Bronchial epithelial cell (primary cell): Measurements from ENCODE around the gene FHL2. TPM values are rescaled to one million over a fixed set of nuclear protein-coding genes. Genes with fewer than 3 reads are reported as not detected.

Experiments
- DNase-seq: peaks from one replicate; pipeline ENCODE4 v3.0.0-alpha.2; 2010; ENCODE audit warnings: low read depth
- FAIRE-seq: peaks from 2 replicates; lab custom pipeline; 2011; peaks lifted over from hg19 to GRCh38; lab: Jason Lieb, UNC
- H3K27me3 ChIP-seq: 2 replicates; pipeline ENCODE4 v1.5.1; 2011; ENCODE audit warnings: low read length; ENCODE audit not compliant: control insufficient read depth, insufficient read depth
- H3K36me3 ChIP-seq: 2 replicates; pipeline ENCODE4 v1.5.1; 2011; ENCODE audit warnings: low read length; ENCODE audit not compliant: control insufficient read depth, insufficient read depth
- H3K4me3 ChIP-seq: 2 replicates; pipeline ENCODE4 v1.5.1; 2011; ENCODE audit warnings: mild to moderate bottlenecking, low read depth, low read length, control low read depth
- CTCF ChIP-seq: IDR thresholded peaks from 2 replicates; pipeline ENCODE4 v1.5.1; 2011; ENCODE audit warnings: mild to moderate bottlenecking, moderate library complexity, low read length, control low read depth, inconsistent platforms; ENCODE audit not compliant: insufficient read depth, severe bottlenecking
- total RNA-seq: library from RNA; depleted of rRNA; stranded (reverse); fragments of >200 nt; gene quantifications from 2 replicates; pipeline ENCODE4 v1.2.1, GENCODE V29; 2014

FHL2 gene
- total RNA-seq, 1 donor from 2014 or later, result 76.9 TPM

- no peak overlapping the region for H3K4me3 ChIP-seq
- H3K27me3 ChIP-seq, result no peaks in the 10 kb centered on the region
- TF ChIP-seq CTCF, result no peak
- H3K36me3 ChIP-seq, result no peaks in the 10 kb centered on the region
- FAIRE-seq (no peak), DNase-seq (no peak)
Observed at GRCh38 chr2:105437708-105438103, 38.9 kb upstream of the FHL2 start.

- FAIRE-seq, result no peak
- DNase-seq, result peak; percentile 47
- no peak overlapping the region for H3K4me3 ChIP-seq
Observed at GRCh38 chr2:105432749-105433148, 33.9 kb upstream of the FHL2 start.

GRCh38 chr2:105432044-105432399, 33.2 kb upstream of the FHL2 start:
- Histone ChIP-seq H3K4me3 (no peak overlapping the region), H3K27me3 (no peaks in the 10 kb centered on the region), H3K36me3 (no peaks in the 10 kb centered on the region)
- no peak for DNase-seq
- TF ChIP-seq CTCF, result no peak
- FAIRE-seq, result no peak

More at GRCh38 chr2:105432749-105433148, 33.9 kb upstream of the FHL2 start:
- no peak for TF ChIP-seq CTCF
- Histone ChIP-seq H3K27me3 (no peaks in the 10 kb centered on the region), H3K36me3 (no peaks in the 10 kb centered on the region)

GRCh38 chr2:105431367-105432043, 32.7 kb upstream of the FHL2 start:
- Histone ChIP-seq H3K27me3 (no peaks in the 10 kb centered on the region), H3K4me3 (no peak overlapping the region), H3K36me3 (no peaks in the 10 kb centered on the region)
- FAIRE-seq (no peak), DNase-seq (no peak)
- no peak for TF ChIP-seq CTCF

GRCh38 chr2:105428387-105429018, 29.7 kb upstream of the FHL2 start:
- Histone ChIP-seq H3K36me3 (no peaks in the 10 kb centered on the region), H3K4me3 (no peak overlapping the region), H3K27me3 (no peaks in the 10 kb centered on the region)
- no peak for TF ChIP-seq CTCF
- DNase-seq (peak; percentile 41), FAIRE-seq (no peak)

GRCh38 chr2:105427485-105427884, 28.6 kb upstream of the FHL2 start:
- no peaks in the 10 kb centered on the region for H3K36me3 ChIP-seq
- FAIRE-seq, result no peak
- no peaks in the 10 kb centered on the region for H3K27me3 ChIP-seq
- no peak for TF ChIP-seq CTCF
- no peak for DNase-seq
- H3K4me3 ChIP-seq, result no peak overlapping the region
